Heart right ventricle (tissue), 16 donors: Measurements from ENCODE around the gene SLC12A3. TPM values are rescaled to one million over a fixed set of nuclear protein-coding genes. Genes with fewer than 3 reads are reported as not detected.
A peak's percentile ranks its signal among the peaks of the same experiment; 100 is the strongest.

ENCODE experiments used
- ATAC-seq, 8 donors: fragments of 200-7000 bp; cut with Tn5 transposase; one replicate each; pipeline ENCODE4 v1.9.1; 2020; ENCODE audit warnings: mild to moderate bottlenecking in 8 of 8, moderate library complexity in 8 of 8, moderate number of reproducible peaks in 1 of 8
- DNase-seq, 2 donors: peaks; one replicate each; pipeline ENCODE4 v3.0.0-alpha.2; 2020
- H3K27ac ChIP-seq, 10 donors: fragments of 200-600 bp; sonication (generic) in 2 of 10; one replicate each; pipeline versions ENCODE4 v1.5.0 to v1.8.0; 2020 to 2022; ENCODE audit warnings: mild to moderate bottlenecking in 3 of 10
- H3K27me3 ChIP-seq, 7 donors: fragments of 200-600 bp; one replicate each; pipeline ENCODE4 v1.8.0; 2021 to 2022; ENCODE audit warnings: mild to moderate bottlenecking in 2 of 7
- H3K36me3 ChIP-seq, 9 donors: fragments of 200-600 bp; sonication (generic) in 1 of 9; one replicate each; pipeline versions ENCODE4 v1.5.0 to v1.8.0; 2020 to 2022; ENCODE audit warnings: mild to moderate bottlenecking in 2 of 9
- H3K4me1 ChIP-seq, 9 donors: fragments of 200-600 bp; sonication (generic) in 1 of 9; one replicate each; pipeline versions ENCODE4 v1.5.0 to v1.8.0; 2020 to 2022; ENCODE audit warnings: mild to moderate bottlenecking in 4 of 9
- H3K4me3 ChIP-seq, 10 donors: fragments of 200-600 bp; sonication (generic) in 2 of 10; one replicate each; pipeline versions ENCODE4 v1.5.0 to v1.8.0; 2020 to 2022; ENCODE audit warnings: mild to moderate bottlenecking in 7 of 10, moderate library complexity in 2 of 10
- H3K9me3 ChIP-seq, 11 donors: fragments of 200-600 bp in 10 of 11; sonication (generic) in 2 of 11; one replicate each; pipeline versions ENCODE4 v1.5.0 to v1.8.0; 2013 to 2022; ENCODE audit warnings: mild to moderate bottlenecking in 2 of 11, control low read depth in 1 of 11, moderate library complexity in 1 of 11
- WGBS, 2 donors: extraction: QIAGEN DNeasy Blood & Tissue Kit; methylation state at CpG; one replicate each; pipeline ENCODE4 v1.1.7; 2013; ENCODE audit warnings: inconsistent platforms in 1 of 2; 5-methylcytosine and 5-hydroxymethylcytosine counted together
- intact Hi-C, 10 donors: fragments of 100-400 bp; cut with DNase I; formaldehyde crosslinking; loops; one replicate each; pipeline versions ENCODE4 v1.11.1 to v1.14.2; 2022
- polyA plus RNA-seq, 2 donors: library from polyadenylated mRNA; stranded (reverse); fragments of 200-250 nt; gene quantifications; one replicate each; pipeline ENCODE4 v1.2.3, GENCODE V29; 2013
- total RNA-seq, 10 donors: library from RNA; stranded (reverse); fragmentation: NEBNext Ultra II Directional in 3 of 10; extraction: Animal tissue kit (Norgen Biotek cat#: 25700) in 3 of 10; gene quantifications; one replicate each; pipeline versions ENCODE4 v1.2.1 to v1.2.4, GENCODE V29; 2021 to 2023
- TF ChIP-seq, protein P1 (sequence below), 9 donors: fragments of 200-600 bp; sonication (generic) in 2 of 9; IDR thresholded peaks; one replicate each; pipeline versions ENCODE4 v1.5.0 to v1.8.0; 2021 to 2022; ENCODE audit warnings: antibody characterized with exemption in 9 of 9, mild to moderate bottlenecking in 5 of 9, moderate library complexity in 1 of 9
- donor health status: Arrhythmogenic right ventricular cardiomyopathy.
- donor health status: ischemic (EF 13 %, LVEDD 7.1; RV severe dilation, severe dysfunction).
- donor health status: healthy with polysubstance abuse.
- donor health status: DM: no; HTN: yes; CAD: no.
- donor health status: DM: no; HTN: no; CAD: no.
- donor health status: ischemic (EF 25% LVEDD 6.9; RV normal size, moderate dysfunction).
- donor health status: ischemic (EF 25% LVEDD 5.7; RV mildly dilated, moderate dysfunction).
- donor health status: healthy.
- donor health status: DM: yes; HTN: yes; CAD: no.
- donor health status: Ischemic cardiomyopathy.
- donor health status: ischemic (EF 35%, LVEDD 5.7; RV mildly dilated, moderate dysfunction).
- donor health status: nonischemic (EF 11% LVEDD 7.7; RV severe dilation, severe dysfunction).
- donor health status: DM: yes; HTN: yes; CAD: no.
- donor health status: PGD.
- donor health status: ischemic (EF 29% LVEDD 5.4; RV normal size, mild dysfunction).
- donor health status: nonischemic (EF 23%, LVEDD 6.1; RV moderate dilation, normal function).

SLC12A3 gene
- total and polyA plus RNA-seq, 12 donors, result not detected

DNA sequence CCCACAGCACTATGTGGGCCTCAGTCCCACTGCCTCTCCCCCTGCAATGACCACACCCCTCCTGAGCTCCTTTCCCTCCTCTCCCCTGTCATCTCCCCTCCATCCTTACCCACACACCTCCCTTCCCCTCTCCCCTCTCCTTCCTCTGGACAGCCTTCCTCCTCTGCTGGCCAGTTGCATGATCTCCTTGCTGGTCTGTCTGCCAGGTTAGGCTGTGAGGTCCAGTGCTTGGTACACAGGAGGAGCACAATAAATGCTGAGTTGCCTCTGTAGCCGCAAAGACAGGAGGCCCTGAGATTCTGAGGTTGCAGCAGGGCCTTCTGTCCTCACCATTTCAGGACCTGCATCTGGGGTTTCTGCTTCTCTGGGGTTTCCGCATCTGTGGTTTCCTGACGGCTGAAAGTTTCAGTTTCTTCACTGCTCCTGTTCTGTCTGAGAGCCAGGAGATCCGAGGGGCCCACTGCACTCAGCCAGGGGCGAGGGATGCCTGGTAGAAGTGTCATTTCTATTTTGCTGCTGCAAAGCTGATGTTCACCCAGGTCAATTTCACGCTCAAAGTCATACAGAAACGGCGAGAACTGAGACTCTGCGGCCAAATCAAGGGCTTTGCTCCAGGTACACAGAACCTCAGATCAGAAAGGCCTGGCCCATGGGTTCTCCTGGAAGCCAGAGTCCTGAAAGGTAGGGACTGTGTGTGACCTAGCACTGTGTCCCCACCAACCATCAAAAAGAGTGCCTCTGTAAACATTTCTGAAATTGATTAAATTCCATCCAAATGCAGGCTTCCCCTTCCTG is 4.6 kb upstream of the SLC12A3 start:
- no peak overlapping the region for H3K4me3 ChIP-seq
- DNase-seq (no peak), ATAC-seq (peak in 2 of 8 donors; percentile 15 to 40)
- intact Hi-C loops, result loop anchor here in 5 of 10 donors (10.0 kb wide), 4 partner anchors 174 to 304 kb away; no protein-coding TSS in a partner anchor
- peaks cover 0 to 13% (median 0%) of the 10 kb centered on the region in 9 donors for H3K4me1 ChIP-seq
- no peaks in the 10 kb centered on the region for H3K9me3 ChIP-seq
- no peaks in the 10 kb centered on the region for H3K27me3 ChIP-seq
- H3K27ac ChIP-seq, result peak overlapping the region in 1 of 10 donors; percentile 47
- H3K36me3 ChIP-seq, result no peaks in the 10 kb centered on the region
- TF ChIP-seq, protein P1, sequence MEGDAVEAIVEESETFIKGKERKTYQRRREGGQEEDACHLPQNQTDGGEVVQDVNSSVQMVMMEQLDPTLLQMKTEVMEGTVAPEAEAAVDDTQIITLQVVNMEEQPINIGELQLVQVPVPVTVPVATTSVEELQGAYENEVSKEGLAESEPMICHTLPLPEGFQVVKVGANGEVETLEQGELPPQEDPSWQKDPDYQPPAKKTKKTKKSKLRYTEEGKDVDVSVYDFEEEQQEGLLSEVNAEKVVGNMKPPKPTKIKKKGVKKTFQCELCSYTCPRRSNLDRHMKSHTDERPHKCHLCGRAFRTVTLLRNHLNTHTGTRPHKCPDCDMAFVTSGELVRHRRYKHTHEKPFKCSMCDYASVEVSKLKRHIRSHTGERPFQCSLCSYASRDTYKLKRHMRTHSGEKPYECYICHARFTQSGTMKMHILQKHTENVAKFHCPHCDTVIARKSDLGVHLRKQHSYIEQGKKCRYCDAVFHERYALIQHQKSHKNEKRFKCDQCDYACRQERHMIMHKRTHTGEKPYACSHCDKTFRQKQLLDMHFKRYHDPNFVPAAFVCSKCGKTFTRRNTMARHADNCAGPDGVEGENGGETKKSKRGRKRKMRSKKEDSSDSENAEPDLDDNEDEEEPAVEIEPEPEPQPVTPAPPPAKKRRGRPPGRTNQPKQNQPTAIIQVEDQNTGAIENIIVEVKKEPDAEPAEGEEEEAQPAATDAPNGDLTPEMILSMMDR (IDR thresholded peaks at IDR 0.05), result no peak
- 74 to 79% methylated on average over 9 of the region's 9 CpGs for WGBS, 2 donors

DNA sequence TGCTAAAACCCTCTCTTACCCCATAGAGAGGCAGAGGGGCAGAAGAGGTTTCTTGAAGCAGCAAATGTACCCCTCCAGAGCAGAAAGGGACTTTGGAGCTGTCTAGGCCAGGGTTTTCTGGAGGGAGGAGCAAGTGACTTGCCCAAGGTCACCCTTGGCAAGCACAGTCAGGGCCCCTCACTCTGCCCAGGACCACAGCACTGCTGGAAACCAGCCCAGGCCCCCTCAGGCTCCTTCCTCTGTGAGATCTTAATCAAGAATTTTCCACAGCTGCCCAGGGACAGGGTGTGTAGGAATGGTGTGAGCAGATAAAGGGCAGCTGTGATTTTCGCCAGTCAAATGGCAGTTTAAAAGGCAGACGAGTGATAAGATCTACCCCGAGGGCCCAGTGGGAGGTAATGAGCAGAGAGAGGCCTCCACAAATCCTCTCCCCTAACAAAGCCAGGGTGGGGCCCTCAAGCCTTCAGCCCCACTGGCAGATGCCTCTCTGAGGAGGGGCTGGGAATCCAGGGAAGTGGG is 3.9 kb upstream of the SLC12A3 start:
- intact Hi-C loops, result loop anchor here in 5 of 10 donors (10.0 kb wide), 4 partner anchors 174 to 304 kb away; no protein-coding TSS in a partner anchor
- WGBS, 2 donors, result 47 to 51% methylated on average over 3 of the region's 3 CpGs

DNA sequence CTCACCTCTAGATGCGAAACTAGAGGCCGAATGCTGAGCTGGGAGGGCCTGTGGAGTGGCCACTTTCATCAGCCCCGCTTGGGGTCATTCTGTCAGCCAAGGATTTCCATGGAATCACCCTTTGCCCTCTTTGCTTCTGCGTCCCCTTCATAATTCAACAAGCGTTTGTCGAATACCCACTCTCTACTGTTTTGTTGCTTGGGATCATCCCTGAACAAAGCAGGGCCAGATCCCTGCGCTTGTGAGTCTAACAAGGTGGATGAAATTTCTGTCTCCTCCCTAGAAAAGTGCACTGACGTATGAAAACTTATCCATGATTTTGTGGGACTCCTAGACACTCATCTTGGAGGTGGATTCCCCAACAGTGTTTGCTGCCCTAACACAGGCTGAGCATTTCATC is 3.3 kb upstream of the SLC12A3 start:
- no peaks in the 10 kb centered on the region for H3K27me3 ChIP-seq
- 94 to 96% methylated on average over 8 of the region's 8 CpGs for WGBS, 2 donors
- TF ChIP-seq, protein P1 (IDR thresholded peaks at IDR 0.05), result no peak
- ATAC-seq, result no peak
- intact Hi-C loops, result loop anchor here in 5 of 10 donors (10.0 kb wide), 4 partner anchors 173 to 303 kb away; no protein-coding TSS in a partner anchor
- H3K4me1 ChIP-seq, result peaks cover 0 to 13% (median 0%) of the 10 kb centered on the region in 9 donors
- no peak overlapping the region for H3K27ac ChIP-seq
- no peak overlapping the region for H3K4me3 ChIP-seq
- no peaks in the 10 kb centered on the region for H3K36me3 ChIP-seq
- no peaks in the 10 kb centered on the region for H3K9me3 ChIP-seq
- no peak for DNase-seq

More for the DNA sequence above, 3.9 kb upstream of the SLC12A3 start:
- no peaks in the 10 kb centered on the region for H3K9me3 ChIP-seq
- peak overlapping the region in 1 of 10 donors; percentile 5 for H3K27ac ChIP-seq
- H3K4me1 ChIP-seq, result peaks cover 0 to 13% (median 0%) of the 10 kb centered on the region in 9 donors
- no peak overlapping the region for H3K4me3 ChIP-seq
- DNase-seq (no peak), ATAC-seq (no peak)
- H3K36me3 ChIP-seq, result no peaks in the 10 kb centered on the region
- no peaks in the 10 kb centered on the region for H3K27me3 ChIP-seq
- TF ChIP-seq, protein P1 (IDR thresholded peaks at IDR 0.05), result no peak

DNA sequence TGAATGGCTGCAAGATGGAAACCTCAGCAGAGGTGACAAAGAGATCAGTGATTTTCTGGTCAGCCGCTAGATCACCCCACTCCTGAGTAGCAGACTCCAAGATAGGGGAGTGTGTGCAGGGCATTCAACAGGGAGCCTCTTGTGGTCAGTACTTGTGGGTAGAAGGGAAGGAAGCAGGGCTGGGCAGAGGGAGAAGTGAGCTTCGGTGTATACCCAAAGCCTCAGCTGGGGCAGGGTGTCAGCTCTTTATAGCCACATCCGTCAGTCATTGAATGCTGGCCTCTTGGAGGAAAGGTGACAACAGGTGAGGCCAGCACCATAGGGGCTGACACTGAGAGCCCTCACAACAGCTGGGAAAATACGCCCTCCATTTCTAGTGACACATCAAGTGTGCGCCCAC is 2.2 kb upstream of the SLC12A3 start:
- peaks cover 0 to 17% (median 6%) of the 10 kb centered on the region in 9 donors for H3K4me1 ChIP-seq
- no peaks in the 10 kb centered on the region for H3K36me3 ChIP-seq
- TF ChIP-seq, protein P1 (IDR thresholded peaks at IDR 0.05), result no peak
- no peaks in the 10 kb centered on the region for H3K9me3 ChIP-seq
- no peak overlapping the region for H3K4me3 ChIP-seq
- intact Hi-C loops, result loop anchor here in 5 of 10 donors (10.0 kb wide), 4 partner anchors 172 to 302 kb away; no protein-coding TSS in a partner anchor
- no peaks in the 10 kb centered on the region for H3K27me3 ChIP-seq
- WGBS, 2 donors, result 82 to 84% methylated on average over 5 of the region's 5 CpGs
- H3K27ac ChIP-seq, result no peak overlapping the region
- ATAC-seq (peak in 1 of 8 donors; percentile 40), DNase-seq (no peak)
